Sigmoid colon (tissue), 4 donors: ENCODE measurements around the gene SUPT3H.

ENCODE experiments used
- CTCF ChIP-seq, 4 experiments: fragments of 450-650 bp in 3 of 4; fragments of 200-600 bp in 1 of 4; IDR thresholded peaks; one replicate each; pipeline ENCODE4 v1.5.1; 2016 to 2019; ENCODE audit warnings: antibody characterized with exemption in 4 of 4, mild to moderate bottlenecking in 3 of 4, moderate library complexity in 2 of 4
- POLR2AphosphoS5 ChIP-seq, 4 donors: sonication (generic); formaldehyde crosslinking; IDR thresholded peaks; one replicate each; pipeline ENCODE4 v1.6.1; 2017; ENCODE audit warnings: antibody characterized with exemption in 4 of 4

- TF ChIP-seq CTCF (IDR thresholded peaks at IDR 0.05): no peak
- TF ChIP-seq POLR2AphosphoS5 (IDR thresholded peaks at IDR 0.05): no peak
Measured at GRCh38 chr6:45411959-45412358, 34.2 kb upstream of the SUPT3H start.
